Amygdala (tissue), 56 donors: Measurements from ENCODE around the gene TADA1.
"Not testable (repeated sequence)": the region's sequence is repeated elsewhere in the genome, so short reads cannot be mapped to it uniquely, and the experiment has no call there.

Source experiments
- DNase-seq, 56 donors: peaks; one replicate each; lab custom pipeline; 2025; lab: John Stamatoyannopoulos, UW

The TADA1 gene

DNA sequence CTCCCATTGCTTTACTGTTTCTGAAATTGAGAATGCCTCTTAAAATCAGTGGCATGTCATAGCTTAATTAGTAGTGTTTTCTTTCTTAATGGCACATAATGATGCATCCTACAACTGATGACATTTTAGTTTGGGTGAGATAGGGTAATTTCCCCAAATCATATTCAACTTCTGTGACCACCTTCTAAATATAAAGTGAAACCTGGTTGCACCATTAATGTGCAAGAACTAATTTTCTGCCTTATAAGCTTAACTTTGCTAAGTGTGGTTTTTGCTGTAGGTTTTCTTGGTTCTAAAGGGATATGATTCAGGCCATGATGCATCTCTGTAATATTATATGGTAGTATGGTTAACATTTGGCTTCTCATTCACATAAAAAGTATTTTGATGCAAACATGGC lies 27.9 kb downstream of the TADA1 start:
- DNase-seq, result no peak

- DNase-seq, result no peak
These were observed 31.3 kb downstream of the TADA1 start for GRCh38 chr1:166844791-166845190.

DNA sequence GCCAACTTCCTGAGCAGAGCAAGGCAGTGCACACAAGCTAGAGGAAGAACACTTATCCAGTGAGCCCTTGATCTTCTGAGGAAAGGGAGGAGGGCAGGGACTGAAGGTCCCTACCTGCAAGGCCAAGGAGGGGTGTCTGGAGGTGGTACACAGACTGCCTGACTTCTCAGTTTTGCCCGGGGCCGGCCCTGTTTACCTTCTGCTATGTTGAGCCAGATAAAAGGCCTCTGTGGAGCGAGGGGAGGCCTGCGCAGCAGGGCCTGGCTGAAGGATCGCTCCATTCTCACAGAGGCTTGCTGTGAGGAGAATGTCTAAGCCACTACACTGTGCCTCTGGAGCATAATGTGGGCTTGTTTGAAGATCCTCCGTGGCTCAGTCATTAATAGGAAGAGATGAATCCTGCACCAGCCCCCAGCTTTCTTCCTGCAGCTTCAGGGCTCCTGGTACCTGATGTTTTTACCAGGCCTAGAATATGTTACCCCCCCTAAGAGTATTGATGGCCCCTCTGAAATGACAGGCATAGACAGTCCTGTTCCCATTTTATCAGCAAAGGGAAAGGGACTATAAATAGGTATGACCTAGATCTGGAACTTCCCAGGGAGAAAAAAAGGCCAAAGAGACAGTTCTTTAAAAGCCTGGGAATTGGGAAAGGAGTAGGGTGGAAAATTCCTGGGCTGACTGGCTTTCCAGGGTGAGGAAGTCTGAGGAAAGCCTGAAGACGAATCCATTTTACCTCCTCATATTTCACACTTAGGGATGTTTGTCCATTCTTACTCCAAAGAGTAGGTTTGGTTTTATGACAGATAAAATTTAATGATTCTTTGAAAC lies 32.1 kb downstream of the TADA1 start:
- peak in 32 of 56 donors; percentile 15 to 72 (median 28) for DNase-seq

DNA sequence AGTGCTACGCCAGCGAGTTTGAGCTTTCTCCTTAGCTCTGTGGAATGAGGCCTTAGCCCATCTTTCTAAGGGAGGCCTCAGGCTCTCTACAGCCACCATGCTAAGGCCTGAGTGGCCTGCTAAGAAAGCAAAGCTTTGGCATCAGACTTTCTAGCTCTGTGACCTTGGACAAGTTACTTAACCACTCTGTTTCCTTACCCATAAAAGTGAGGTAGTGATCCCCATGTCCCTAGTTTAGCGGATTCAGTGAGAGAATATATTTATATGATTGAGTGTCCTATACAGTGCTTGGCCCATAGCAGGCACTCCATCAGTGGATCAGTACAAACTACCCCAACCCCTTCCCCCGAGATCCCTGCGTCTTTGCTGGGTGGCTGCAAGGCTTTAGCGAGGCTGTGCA lies 32.7 kb downstream of the TADA1 start:
- DNase-seq, result no peak

DNA sequence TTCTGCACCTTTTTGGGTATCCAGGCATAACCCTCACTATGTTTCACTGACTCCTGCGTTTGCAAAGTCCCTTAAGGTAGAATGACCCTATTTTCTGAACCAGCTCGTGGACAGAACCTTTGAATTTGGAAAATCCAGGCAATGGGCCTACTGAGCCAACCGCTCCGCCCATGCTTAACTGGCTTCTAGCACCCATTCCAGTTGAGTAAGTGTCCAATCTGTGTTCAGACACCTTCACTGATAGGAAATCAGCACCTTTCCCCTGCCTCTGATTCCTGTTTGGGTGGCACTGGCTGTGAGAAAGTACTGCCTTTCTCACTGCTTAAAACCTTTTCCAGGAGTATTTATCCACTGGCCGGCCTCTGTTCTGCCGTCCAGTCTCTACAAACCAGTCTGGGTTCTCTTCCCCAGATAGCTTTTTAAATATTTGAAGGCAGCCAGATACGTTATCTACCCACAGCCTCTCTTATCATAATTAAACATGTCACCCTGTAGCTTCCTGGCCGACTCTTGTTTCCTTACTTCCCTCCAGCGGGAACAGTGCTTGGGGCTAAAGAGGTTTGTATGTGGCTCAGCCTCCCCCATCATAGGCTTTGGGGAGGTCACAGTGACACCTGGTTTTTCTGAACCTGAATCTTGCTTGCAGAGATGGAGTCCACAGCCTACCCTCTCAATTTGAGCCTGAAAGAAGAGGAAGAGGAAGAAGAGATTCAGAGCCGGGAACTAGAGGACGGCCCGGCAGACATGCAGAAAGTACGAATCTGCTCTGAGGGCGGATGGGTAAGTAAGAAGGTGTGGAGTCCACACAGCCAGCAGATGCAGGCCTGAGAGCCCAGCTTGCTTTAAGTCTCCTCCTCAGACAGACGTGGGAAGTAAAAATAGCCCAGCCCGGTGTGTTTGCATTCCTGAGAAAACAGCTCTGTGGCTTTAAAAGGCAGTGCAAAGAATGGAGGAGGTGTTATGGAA lies 35.5 kb downstream of the TADA1 start:
- DNase-seq, result peak in 6 of 56 donors; percentile 6 to 34 (median 14)

- peak in 24 of 56 donors; percentile 18 to 67 (median 40) for DNase-seq
These were observed 36.3 kb downstream of the TADA1 start for GRCh38 chr1:166839600-166840308.

DNA sequence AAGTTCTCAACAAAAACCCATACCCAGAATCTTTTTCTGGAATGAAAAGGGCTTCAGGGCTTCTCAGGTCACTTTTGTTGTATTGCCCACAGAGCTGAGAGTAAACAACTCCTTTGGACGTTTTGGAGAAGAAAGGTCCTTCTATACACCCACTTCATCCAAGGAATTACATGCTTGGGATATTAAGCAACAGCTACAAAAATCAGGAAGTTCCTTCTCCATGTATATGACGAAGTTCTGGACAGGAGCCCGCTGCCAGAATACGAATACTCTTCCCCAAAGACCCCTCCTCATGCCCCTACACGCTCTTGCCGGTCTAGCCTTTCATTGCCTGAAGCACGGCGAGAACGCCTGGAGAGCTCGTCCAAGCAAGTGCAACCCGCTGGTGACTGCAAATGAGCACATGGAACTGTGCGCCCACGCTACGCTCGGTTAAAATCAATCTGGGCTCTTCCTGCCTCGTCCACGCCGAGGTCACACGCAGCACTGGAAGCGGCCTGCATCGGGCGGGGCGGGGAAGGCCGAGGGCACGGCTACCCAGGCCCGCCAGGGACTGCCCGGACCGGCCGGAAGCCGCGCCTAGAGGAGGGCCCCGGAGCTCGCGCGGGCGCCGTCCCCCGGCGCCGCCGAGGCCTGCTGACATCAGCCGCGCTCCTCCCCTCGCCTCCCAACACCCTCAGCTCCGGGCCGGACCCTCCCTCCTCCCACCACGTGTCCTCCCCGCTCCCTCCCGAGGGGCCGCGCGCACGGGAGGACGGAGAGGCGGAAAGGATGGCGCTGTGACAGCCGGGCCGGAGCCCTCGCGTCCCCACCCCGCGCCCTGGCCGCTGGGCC lies 37.1 kb downstream of the TADA1 start, which contains the start of gene POGK:
Gene POGK, plus strand, starts transcription at position 710 of the 834 bp plus-strand sequence. CDS start 1,482 bp downstream, outside the sequence.
- DNase-seq, result peak in 54 of 56 donors; percentile 48 to 95 (median 87)

- DNase-seq, result no peak
These were observed 39.3 kb downstream of the TADA1 start for GRCh38 chr1:166836733-166837132.

DNA sequence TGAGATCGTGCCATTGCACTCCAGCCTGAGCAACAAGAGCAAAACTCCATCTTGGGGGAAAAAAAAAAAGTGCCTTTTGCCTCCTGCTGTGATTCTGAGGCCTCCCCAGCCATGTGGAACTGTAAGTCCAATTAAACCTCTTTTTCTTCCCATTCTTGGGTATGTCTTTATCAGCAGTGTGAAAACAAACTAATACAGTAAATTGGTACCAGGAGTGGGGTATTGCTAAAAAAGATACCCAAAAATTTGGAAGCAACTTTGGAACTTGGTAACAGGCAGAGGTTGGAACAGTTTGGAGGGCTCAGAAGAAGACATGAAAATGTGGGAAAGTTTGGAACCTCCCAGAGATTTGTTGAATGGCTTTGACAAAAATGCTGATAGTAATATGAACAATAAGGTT lies 46.3 kb downstream of the TADA1 start:
- not testable (repeated sequence) for DNase-seq

DNA sequence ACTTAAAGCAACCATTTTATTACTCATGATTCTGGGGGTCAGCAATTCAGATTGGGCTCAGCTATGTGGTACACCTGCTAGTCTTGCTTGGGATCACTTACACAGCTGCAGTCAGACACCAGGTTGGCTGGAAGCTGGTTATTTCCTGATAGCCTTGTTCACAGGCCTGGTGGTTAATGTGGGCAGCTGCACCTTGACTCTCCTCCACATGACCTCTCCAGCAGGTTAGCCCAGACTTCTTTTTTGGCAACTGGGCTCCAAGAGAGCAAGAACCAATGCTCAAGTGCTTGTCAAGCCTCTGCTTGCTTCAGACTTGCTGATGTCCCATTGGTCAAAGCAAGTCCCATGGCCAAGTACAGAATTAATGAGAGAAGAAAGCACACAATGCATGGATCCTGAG lies 48.6 kb downstream of the TADA1 start:
- DNase-seq, result no peak

- no peak for DNase-seq
These were observed 53.7 kb downstream of the TADA1 start for GRCh38 chr1:166822385-166822784.

GRCh38 chr1:166819974-166820373 lies 56.1 kb downstream of the TADA1 start:
- no peak for DNase-seq

DNA sequence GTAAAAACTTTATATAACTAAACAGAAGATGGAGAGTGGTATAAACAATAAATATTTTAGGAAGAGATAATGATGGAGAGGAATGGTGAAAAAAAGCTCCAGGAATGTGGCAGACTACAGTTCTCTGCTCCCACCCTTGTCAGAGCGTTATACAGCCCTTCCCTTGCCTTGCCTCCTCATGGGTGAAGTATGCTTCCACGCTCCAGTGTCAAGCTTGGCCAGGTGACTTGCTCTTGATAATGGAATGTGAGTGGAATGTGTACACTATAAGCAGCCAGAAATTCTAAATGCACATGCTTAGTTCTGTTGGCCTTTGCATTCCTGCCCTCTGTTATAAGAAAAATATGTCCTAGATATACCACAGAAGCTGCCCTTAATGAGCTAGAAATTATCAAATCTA lies 61.5 kb downstream of the TADA1 start:
- no peak for DNase-seq

DNA sequence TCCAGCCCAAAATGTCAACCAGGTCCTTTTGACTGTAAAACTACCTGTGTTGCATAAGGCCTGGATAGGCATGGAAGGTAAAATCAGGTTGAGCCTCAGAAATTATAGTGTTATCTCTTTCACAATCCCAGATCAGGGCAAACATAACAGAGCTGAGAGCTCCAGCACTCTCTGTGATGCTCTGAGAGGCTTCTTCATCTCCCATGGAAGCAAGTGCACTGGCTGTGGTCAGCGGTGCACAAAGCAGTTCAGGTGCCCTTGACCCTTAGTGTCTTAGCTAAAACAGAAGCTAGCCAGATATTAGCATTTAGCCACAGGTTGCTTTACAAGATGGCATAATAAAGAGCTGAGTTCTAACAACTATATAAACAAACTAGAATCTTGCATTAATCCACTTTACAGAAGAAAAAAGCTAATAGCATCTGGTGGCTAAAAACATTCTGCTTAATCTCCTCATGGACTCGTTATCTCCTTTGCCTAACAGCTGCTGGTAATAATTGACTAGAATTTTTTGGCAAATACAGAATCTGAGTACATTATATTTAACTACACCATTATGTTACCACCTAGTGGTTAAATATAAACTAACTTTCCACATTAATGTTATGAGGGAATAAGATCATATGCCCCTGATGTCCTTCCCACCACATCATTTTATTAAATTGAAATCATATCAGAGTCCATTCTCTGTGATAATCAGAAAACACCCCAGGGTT lies 62.4 kb downstream of the TADA1 start:
- no peak for DNase-seq

GRCh38 chr1:166811691-166812090 lies 64.4 kb downstream of the TADA1 start:
- DNase-seq, result no peak

- no peak for DNase-seq
These were observed 67.1 kb downstream of the TADA1 start for GRCh38 chr1:166808952-166809351.
